Esophagus muscularis mucosa (tissue), 3 donors: ENCODE results near the gene TRAK1.

ENCODE experiments used
- POLR2AphosphoS5 ChIP-seq, 2 donors: sonication (generic); formaldehyde crosslinking; IDR thresholded peaks; one replicate each; pipeline ENCODE4 v1.6.1; 2017; ENCODE audit warnings: antibody characterized with exemption in 2 of 2
- TF ChIP-seq, protein P1 (sequence below), 3 experiments: fragments of 200-600 bp in 2 of 3; fragments of 450-650 bp in 1 of 3; sonication (generic) in 2 of 3; IDR thresholded peaks; one replicate each; pipeline ENCODE4 v1.5.1; 2017 to 2019; ENCODE audit warnings: antibody characterized with exemption in 3 of 3, mild to moderate bottlenecking in 2 of 3, moderate library complexity in 1 of 3

- no peak for TF ChIP-seq POLR2AphosphoS5 (IDR thresholded peaks at IDR 0.05)
- TF ChIP-seq, protein P1, sequence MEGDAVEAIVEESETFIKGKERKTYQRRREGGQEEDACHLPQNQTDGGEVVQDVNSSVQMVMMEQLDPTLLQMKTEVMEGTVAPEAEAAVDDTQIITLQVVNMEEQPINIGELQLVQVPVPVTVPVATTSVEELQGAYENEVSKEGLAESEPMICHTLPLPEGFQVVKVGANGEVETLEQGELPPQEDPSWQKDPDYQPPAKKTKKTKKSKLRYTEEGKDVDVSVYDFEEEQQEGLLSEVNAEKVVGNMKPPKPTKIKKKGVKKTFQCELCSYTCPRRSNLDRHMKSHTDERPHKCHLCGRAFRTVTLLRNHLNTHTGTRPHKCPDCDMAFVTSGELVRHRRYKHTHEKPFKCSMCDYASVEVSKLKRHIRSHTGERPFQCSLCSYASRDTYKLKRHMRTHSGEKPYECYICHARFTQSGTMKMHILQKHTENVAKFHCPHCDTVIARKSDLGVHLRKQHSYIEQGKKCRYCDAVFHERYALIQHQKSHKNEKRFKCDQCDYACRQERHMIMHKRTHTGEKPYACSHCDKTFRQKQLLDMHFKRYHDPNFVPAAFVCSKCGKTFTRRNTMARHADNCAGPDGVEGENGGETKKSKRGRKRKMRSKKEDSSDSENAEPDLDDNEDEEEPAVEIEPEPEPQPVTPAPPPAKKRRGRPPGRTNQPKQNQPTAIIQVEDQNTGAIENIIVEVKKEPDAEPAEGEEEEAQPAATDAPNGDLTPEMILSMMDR (IDR thresholded peaks at IDR 0.05), result no peak
Observed at GRCh38 chr3:42134867-42135464, 43.8 kb downstream of the TRAK1 start.
